ENCODE data around the gene GNG2.

DNA sequence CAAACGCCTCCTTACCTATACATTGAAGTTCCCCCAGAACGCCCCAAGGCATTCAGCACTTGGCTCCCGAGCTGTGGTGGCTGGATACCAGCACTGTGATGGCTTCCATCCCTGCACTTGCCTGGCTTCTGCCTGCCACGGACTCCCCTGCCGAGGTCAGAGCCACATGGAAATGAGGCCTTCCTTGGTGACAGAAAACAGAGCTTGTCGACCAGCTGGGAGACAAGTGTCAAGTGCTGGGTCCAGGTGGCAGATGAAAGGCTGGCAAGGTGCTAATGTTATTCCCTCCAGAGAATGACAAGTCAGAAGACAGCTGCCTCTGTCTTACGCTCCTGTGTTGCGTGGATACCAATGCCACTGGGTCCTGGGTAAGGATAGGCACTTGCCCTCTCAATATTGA is 26.2 kb upstream of the GNG2 start:
- TF ChIP-seq, protein P1, sequence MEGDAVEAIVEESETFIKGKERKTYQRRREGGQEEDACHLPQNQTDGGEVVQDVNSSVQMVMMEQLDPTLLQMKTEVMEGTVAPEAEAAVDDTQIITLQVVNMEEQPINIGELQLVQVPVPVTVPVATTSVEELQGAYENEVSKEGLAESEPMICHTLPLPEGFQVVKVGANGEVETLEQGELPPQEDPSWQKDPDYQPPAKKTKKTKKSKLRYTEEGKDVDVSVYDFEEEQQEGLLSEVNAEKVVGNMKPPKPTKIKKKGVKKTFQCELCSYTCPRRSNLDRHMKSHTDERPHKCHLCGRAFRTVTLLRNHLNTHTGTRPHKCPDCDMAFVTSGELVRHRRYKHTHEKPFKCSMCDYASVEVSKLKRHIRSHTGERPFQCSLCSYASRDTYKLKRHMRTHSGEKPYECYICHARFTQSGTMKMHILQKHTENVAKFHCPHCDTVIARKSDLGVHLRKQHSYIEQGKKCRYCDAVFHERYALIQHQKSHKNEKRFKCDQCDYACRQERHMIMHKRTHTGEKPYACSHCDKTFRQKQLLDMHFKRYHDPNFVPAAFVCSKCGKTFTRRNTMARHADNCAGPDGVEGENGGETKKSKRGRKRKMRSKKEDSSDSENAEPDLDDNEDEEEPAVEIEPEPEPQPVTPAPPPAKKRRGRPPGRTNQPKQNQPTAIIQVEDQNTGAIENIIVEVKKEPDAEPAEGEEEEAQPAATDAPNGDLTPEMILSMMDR (conservative IDR thresholded peaks at IDR 0.05; ENCODE audit: low read depth, low read length): no peak
- TF ChIP-seq EZH2 (IDR thresholded peaks at IDR 0.05; ENCODE audit: borderline replicate concordance, low read depth, low read length, poor library complexity, severe bottlenecking): no peak
